Measurements from ENCODE around the gene CHDH. TPM values are rescaled to one million over a fixed set of nuclear protein-coding genes. Genes with fewer than 3 reads are reported as not detected.

The CHDH gene
- total and polyA plus RNA-seq, 2 donors (not counting 3 experiments of a cell fraction or from before 2014, with no cell fraction given): 0.04 to 0.06 TPM

DNA sequence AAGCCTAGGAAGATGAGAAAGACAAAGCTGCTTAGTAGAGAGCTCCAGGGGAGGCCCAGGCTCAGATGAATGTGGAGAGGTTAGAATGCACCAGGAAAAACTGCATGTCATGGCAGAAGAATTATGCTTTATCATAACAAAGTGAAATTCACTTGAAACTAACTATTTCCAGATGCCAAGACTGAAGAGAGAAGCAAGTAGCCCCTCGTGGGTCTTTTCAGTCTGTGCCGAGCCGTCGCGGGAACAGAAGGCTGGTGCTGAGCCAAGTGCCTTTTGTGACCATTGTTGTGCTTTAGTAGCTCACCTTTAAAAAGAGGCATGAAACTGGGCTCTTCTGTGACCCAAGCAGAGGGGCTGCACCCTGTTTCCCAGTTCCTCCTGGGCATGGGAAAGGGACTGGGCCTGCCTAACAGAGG, 73.2 kb downstream of the CHDH start:
- no peaks in the 10 kb centered on the region for H4K20me1 ChIP-seq (replicated peaks; ENCODE audit: control insufficient read depth, extremely low read depth, insufficient read depth, low read length)
- H3K4me2 ChIP-seq (ENCODE audit: insufficient read depth, low read length): no peak overlapping the region
- FAIRE-seq (no peak), DNase-seq (ENCODE audit: low read depth, low spot score) (no peak)
- intact Hi-C loops (cut with micrococcal nuclease): no loop called here
- H3K9me1 ChIP-seq (replicated peaks; ENCODE audit: control insufficient read depth, extremely low read depth, insufficient read depth, low read length): no peaks in the 10 kb centered on the region
- no peak overlapping the region for H3K27ac ChIP-seq (ENCODE audit: insufficient read depth, low read depth, low read length)
- H3K9ac ChIP-seq (replicated peaks; ENCODE audit: extremely low read depth, insufficient read depth, low read length): no peak overlapping the region
- no peaks in the 10 kb centered on the region for H3K4me1 ChIP-seq (ENCODE audit: control insufficient read depth, extremely low read depth, insufficient read depth, low read length)
- dilution Hi-C loops (cut with MboI; ENCODE audit: extremely low pct_ligation_motif_present, low sequenced_read_pairs): no loop called here
- TF ChIP-seq MYC (IDR thresholded peaks at IDR 0.05; ENCODE audit: low read depth, low read length): no peak
- TF ChIP-seq, protein P1, sequence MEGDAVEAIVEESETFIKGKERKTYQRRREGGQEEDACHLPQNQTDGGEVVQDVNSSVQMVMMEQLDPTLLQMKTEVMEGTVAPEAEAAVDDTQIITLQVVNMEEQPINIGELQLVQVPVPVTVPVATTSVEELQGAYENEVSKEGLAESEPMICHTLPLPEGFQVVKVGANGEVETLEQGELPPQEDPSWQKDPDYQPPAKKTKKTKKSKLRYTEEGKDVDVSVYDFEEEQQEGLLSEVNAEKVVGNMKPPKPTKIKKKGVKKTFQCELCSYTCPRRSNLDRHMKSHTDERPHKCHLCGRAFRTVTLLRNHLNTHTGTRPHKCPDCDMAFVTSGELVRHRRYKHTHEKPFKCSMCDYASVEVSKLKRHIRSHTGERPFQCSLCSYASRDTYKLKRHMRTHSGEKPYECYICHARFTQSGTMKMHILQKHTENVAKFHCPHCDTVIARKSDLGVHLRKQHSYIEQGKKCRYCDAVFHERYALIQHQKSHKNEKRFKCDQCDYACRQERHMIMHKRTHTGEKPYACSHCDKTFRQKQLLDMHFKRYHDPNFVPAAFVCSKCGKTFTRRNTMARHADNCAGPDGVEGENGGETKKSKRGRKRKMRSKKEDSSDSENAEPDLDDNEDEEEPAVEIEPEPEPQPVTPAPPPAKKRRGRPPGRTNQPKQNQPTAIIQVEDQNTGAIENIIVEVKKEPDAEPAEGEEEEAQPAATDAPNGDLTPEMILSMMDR (IDR thresholded peaks at IDR 0.05; ENCODE audit: extremely low read depth in 1 of 2, insufficient read depth in 1 of 2, low read depth in 1 of 2, low read length in 2 of 2): no peak
- no peak for TF ChIP-seq FOS (IDR thresholded peaks at IDR 0.05; ENCODE audit: borderline replicate concordance, insufficient read depth, low read length)
- no peak for TF ChIP-seq POLR2AphosphoS5 (IDR thresholded peaks at IDR 0.05; ENCODE audit: insufficient read depth, low read depth, low read length)
- no peak for TF ChIP-seq GATA2 (IDR thresholded peaks at IDR 0.05; ENCODE audit: insufficient read depth, insufficient read length, low read depth, low read length)
- no peak for TF ChIP-seq POLR2A (IDR thresholded peaks at IDR 0.05; ENCODE audit: low read depth, low read length)
- TF ChIP-seq EZH2 (IDR thresholded peaks at IDR 0.05; ENCODE audit: borderline replicate concordance, low read depth, low read length, severe bottlenecking): no peak
- TF ChIP-seq, protein P2, sequence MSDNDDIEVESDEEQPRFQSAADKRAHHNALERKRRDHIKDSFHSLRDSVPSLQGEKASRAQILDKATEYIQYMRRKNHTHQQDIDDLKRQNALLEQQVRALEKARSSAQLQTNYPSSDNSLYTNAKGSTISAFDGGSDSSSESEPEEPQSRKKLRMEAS (IDR thresholded peaks at IDR 0.05; ENCODE audit: insufficient read depth, insufficient read length): no peak
- no peak for TF ChIP-seq JUN (IDR thresholded peaks at IDR 0.05; ENCODE audit: borderline replicate concordance, insufficient read depth, insufficient read length, low read depth)
- no peak overlapping the region for H2AFZ ChIP-seq (ENCODE audit: low read depth, low read length)
- CTCF ChIA-PET: no interaction called here
- H3K27me3 ChIP-seq (ENCODE audit: control insufficient read depth in 2 of 2, insufficient read depth in 2 of 2, low read length in 2 of 2): no peaks in the 10 kb centered on the region
- H3K79me2 ChIP-seq (ENCODE audit: control insufficient read depth, insufficient read depth, low read length): no peaks in the 10 kb centered on the region
- H3K36me3 ChIP-seq (ENCODE audit: control insufficient read depth in 2 of 2, extremely low read depth in 1 of 2, insufficient read depth in 2 of 2, low read length in 2 of 2): no peaks in the 10 kb centered on the region
- POLR2A ChIA-PET: no interaction called here
- H3K9me3 ChIP-seq (replicated peaks; ENCODE audit: control insufficient read depth, insufficient read depth, low read length): no peaks in the 10 kb centered on the region
- no peak overlapping the region for H3K4me3 ChIP-seq (replicated peaks in 1 of 3; ENCODE audit: insufficient read depth in 1 of 3, low read depth in 1 of 3, low read length in 3 of 3)
- no TSS peak for BruUV-seq (replicated peaks)
